NCI-H1436 treated with DMSO at 0.1 percent for 48 hours (cell line): ENCODE results near the gene ZAR1.

Experiments
- DNase-seq: peaks from one replicate; lab custom pipeline; 2025; lab: John Stamatoyannopoulos, UW

ZAR1 gene

DNA sequence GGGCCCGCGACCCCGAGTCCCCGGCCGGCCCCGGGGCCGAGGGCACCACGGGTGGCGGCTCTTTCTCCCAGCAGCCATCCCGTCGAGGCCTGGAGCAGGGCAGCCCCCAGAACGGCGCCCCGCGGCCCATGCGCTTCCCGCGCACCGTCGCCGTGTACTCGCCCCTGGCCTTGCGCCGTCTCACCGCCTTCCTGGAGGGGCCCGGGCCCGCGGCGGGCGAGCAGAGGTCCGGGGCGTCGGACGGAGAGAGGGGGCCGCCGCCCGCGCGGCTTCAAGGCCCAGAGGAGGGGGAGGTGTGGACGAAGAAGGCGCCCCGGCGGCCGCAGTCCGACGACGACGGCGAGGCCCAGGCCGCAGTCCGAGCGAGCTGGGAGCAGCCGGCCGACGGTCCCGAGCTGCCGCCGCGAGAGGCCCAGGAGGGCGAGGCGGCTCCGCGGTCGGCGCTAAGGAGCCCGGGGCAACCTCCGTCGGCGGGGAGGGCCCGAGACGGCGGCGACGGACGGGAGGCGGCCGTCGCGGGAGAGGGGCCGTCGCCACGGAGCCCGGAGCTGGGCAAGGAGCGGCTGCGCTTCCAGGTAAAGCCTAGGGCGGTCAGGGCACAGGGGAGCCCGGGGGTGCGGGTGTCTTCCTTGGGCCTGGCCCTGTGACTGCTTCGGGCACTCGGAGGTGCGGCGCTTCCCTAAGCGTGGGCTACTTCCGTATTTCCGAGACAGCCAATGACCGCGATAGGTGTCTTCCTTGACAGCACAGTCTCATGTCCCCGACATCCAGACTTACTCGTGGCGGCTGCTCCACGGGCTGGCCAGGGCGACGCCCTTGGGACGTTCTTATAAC is 845 bp downstream of the ZAR1 start:
- no peak for DNase-seq

DNA sequence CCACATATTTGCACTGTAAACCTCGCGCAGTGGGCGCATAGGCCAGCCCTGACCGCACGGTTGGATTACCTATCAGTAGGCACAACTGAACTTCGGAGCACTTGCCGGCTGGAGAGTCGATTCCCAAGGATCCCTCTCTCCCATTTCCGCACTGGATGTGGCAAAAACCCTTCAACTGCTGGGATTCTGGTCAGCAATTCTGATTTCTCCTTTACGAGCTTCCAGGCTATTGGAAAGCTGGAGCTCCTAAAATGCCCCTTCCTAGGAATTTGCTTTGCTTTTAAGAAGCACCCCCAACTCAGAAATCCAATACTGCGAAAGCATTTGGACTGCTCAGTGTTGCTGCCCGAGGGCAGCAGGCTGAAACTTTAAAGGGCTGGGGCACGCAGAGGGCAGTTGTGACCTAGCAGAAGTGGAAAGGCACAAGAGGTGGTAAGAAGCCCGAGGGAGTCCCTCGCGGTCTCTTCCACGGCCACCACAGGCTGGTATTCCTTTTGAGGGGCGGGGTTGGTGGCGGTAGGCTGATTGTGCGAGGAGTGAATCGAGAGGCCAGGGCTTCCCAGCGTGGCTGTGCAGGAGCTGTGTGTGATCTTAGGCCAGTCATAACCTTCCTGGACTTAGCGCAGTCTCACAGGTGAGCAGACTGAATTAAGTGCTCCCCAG is 1.6 kb downstream of the ZAR1 start:
- DNase-seq = no peak

DNA sequence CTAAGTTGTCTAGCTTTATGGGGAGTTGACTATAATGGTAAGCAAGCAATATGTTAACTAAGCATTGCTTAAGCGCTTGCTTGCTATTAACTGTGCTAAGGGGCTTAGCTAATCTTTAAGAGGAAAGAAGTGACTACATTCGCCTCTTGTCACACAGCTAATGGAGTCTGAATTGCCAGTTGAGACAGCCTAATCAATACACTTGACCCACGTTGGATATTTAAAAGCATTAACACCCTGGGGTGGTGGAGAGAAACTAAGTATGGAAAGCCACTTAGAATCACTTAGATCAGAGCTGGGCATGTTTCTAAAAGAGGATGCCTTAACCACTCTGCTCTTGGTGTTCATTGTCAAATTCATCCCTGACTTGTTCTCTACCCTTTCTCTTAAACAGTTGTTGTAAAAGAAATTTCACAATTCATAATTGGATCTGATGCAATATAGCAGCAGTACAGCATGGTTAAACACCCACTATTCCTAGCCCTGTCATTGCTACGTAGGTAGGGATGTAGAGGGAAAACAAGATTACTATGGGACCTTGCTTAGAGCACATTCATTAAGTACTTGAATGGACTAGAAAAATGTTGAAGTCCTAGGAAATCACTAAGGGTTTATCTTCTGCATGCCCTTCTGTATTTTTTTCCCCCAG is 3.5 kb downstream of the ZAR1 start:
- DNase-seq = peak; percentile 57

DNA sequence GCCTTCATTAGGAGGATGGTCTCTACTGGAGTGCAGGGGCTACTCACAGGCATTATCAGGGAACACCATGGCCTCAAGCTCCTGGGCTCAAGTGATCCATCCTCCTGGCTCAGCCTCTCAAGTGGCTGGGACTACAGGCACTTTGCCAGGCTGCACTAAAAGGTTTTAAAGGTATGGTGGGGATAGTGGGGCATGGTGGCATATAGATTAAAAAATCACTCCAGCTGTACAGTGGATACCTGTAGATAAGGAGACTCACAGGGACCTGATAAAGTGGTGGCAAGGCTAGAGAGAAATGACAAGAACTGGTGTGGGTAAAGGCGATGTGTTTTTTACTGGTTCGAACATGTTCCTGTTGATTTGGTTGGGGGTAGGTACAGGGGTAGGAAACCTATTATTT is 5.9 kb downstream of the ZAR1 start:
- no peak for DNase-seq

DNA sequence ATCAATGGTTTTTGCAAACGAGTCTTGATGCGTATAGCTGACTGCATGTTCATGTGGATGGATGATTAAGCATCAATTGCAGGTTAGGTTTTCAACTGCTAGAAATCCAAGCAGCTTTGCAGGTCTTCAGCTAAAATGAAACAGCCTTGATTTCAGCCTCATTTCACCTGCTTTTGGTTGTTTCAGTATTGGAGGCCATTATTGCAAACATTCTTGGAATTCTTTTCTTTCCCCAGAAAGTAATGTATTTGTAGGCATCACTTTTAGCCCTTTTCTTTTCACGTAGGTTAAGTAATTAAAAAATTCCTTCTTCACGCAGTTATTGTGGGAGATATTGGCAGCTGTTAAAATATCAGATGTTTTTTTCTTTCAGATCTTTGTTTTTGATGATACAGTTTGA is 8.8 kb downstream of the ZAR1 start:
- DNase-seq = no peak

DNA sequence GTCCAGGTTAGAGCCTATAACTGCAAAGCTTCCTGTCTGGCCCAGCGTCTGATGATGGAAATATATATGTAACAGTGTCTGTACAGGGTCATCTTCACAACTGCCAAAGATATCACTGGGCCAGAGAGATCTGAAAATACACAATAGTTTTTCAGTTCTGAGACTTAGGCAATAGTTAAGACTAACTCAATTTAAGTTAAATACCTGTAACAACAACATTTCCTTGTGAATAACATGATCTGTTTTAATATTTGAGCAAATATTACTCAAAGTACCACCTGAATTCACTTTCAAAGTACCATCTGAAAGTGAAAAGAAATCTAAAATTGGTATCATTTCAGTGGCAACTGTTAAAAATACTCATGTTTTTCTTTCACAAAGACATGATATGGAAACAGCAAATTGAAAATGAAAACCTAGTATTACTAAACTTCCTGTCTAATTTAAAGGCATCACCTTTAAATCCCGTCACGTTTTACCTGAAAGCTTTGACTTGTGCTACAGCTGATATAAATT is 9.6 kb downstream of the ZAR1 start:
- DNase-seq = no peak

DNA sequence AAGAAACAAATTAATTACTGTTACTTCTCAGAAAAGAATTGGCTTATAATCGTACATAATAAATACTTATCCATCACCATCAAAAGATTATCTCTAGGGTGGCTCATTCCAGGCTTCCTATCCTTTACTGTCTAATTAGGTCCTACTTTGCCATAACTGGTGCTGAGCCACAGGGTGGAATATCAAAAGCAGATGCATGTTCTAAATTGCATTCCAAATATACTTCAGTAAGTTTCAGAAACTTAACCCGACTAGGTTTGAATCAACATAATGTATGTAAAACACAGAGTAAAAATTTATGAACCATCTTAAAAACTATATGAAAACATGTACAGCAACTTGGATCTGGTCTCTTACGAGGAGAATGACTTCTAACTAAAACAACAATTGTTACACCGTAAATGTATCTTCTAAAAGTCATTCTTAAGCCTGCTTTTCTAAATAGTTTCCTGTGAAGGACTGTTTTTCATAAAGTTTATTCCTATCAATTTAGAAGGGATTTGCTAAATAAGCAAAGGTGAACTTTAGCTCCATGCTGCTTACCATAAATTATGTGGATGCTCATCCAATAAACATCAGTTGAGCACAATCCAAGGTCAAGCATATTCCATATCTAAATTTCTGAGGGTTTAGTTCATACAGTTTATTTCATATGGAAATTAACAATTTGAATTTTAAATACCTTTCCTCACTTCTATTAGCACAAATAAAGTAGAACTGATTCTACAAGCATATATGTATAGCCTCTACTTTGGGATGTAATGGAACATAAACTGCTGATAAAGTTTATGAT is 13.4 kb downstream of the ZAR1 start:
- no peak for DNase-seq

DNA sequence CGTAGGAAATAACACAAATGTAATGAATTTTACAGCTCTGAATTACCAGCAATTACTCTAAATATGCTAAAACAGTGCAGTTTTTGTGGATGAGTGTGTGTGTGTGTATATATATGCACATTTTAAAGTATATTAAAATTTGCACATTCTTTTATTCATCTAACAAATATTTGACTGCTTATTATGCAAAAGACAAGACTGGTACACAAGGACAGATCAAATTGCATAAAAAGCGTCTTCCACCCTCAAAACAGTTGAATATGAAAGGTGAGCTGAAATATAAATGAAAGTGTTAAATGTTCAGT is 13.9 kb downstream of the ZAR1 start:
- DNase-seq = no peak

DNA sequence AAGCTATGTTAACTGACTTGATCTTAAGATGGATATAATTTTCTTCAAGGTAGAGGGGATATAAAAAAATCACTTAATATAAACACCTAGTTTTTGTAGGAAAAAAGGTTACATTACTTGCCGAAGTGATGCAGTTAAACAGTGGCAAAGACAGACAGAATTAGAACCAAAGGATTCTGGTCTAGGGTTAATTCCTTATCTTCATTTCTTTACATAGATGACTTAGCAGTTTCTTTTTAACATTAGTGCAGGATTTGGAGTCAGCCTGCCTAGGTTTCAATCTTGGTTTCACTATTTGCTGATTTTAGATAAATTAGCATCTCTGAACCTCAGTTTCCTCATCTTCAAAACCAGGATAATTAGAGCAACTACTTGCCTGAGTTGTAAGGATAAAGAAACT is 14.3 kb downstream of the ZAR1 start:
- no peak for DNase-seq

DNA sequence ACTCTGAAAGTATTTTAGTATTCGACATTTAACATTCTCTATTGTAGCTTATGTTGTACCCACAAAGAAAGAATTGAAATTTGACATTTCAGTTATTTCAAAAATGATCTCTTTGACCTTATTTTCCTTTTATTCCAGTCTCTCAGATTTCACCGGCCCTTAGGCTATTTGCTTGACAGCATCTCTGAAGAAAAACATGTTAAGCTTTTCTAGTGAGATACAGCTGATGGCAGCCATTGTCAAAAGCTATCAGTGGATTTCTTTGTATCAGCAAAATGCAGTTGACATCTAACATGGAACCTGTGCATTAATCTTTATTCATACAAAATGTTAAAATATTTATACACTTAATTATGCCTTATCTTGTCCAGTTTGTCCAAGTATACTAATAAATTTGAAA is 16.7 kb downstream of the ZAR1 start:
- DNase-seq = no peak

DNA sequence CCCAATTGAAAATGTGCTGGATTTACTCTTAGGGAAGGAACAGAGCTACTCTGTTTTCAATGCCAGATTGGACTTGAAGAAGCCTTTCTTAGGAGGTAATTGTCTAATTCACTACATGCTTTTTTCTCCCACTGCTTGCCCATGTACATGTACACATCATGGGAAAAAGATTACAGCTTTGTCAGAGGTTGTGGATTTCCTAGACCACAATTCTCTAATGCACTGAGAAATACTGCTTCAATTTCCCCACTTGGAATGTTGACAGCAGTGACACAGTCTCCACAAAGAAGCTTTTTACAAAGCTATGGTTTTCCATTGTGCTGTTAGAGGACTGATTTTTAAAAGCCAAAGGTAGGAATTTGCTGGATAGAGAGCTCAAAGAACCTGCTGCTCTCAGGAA is 19.5 kb downstream of the ZAR1 start:
- no peak for DNase-seq

DNA sequence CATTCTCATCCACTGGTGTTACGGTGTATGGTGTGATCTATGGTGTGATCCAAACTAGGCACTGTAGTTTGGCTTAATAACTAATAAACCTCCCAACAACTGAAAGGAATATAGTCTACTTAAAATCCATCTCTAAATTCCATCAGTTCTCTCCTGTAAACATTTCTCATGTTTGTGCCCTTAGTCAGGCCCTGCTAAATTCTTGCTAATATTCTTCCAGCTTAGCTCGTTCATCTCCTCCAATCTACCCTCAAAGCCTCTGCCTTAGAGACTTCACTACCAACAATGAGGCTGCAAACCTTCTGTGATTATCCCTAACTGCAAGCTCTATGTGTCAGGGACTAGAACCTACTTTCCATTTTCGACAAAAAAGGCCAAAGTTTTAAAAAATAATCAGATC is 28.1 kb downstream of the ZAR1 start:
- no peak for DNase-seq

DNA sequence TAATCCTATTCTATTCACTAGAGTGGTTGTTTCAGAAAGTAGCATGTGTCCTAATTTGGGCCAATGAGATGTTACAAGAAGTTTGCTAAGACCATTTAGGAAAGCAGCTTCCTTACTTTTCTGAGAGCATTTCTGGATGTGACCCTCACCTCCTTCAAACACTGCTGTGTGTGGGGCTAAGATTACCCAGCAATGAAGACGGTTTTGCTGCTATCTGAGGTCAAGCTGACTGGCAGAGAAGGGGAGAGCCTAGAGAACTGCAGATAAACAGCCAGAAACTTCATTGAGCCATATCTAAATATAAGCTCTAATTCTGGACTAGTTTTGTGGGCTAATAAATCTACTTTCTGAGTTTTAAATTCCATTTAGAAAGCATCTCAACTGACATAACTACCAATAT is 36.4 kb downstream of the ZAR1 start:
- no peak for DNase-seq

DNA sequence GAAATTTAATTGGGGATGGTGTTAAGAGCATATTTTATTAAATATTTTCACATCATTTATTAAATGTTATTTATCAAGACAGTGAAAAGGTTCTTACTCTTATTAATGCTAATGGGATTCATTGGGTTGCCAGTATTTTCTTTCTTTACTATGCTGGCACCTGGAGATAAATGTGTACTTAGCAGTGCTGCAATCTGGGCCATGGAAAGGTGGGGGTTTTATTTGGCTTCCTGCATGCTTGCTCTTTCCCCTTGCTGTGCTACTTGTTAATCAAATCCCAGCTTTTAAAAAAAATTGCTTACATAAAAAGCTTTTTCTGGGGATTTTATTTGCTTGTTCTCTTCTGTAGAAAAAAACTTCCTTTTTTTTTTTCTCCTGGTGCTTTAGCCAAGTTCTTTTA is 48.3 kb downstream of the ZAR1 start:
- DNase-seq = peak; percentile 9

DNA sequence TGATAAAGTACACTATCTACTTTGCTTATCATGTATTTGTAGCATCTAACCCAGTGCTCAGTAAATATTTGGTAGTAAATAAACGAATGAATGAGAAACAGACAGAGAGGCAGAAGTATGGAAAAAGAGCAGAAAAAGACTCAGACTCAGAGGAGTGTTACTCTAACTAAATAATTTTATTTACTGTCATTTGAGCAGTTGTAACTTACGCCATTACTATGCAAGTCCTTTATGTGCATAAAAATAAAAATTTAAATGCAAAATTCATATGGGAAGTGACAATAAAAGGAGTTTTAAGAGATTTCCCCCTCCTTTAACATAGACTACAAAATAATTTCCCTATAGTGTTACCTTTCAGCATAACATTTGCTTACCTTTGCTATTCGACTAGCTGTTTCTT is 49.5 kb downstream of the ZAR1 start:
- DNase-seq = no peak

DNA sequence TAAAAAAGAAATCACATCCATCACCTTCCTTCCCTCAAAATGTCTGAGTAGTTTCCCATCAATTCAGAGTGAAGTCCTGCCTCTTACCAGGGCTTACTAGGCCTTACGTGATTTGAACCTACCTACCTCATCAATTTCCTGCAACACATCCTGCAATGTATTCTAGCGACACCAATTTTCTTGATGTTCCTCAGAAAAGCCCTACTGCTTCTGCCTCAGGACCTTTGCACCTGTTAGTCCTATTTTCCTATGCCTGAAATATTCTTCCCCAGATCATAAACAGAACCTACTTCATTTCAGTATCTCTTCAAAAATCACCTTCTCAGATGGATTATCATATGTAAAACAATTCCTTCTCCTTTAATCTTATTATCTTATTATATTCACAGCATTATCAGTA is 52.8 kb downstream of the ZAR1 start:
- no peak for DNase-seq

DNA sequence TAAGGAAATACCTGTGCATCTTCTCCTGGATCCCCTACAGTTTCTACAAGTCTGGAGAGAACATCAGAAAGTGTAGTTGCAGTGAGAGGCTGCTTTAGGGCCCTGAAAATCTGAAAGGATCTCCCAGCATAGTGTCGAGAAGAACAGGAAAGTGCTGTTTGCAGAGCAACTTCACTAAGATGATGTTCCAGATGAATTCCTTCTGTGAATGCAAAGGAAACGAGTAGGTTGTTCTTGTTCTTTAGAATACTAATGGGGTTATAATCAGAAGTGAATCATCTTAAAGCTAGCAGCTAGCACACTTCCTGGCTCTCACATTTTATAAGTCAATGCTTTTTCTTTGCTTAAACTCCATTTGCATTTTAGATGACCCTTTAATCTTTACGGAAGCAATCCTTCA is 53.7 kb downstream of the ZAR1 start:
- no peak for DNase-seq
